Dermis lymphatic vessel endothelial cell (primary cell): Measurements from ENCODE around the gene TLCD5. TPM values are rescaled to one million over a fixed set of nuclear protein-coding genes. Genes with fewer than 3 reads are reported as not detected.

ENCODE experiments used
- total RNA-seq: library from RNA; depleted of rRNA; stranded (reverse); fragments of >200 nt; gene quantifications from 2 replicates; pipeline ENCODE4 v1.2.1, GENCODE V29; 2014

The TLCD5 gene
- 4.8 and 7.7 TPM in 2 replicates for total RNA-seq

DNA sequence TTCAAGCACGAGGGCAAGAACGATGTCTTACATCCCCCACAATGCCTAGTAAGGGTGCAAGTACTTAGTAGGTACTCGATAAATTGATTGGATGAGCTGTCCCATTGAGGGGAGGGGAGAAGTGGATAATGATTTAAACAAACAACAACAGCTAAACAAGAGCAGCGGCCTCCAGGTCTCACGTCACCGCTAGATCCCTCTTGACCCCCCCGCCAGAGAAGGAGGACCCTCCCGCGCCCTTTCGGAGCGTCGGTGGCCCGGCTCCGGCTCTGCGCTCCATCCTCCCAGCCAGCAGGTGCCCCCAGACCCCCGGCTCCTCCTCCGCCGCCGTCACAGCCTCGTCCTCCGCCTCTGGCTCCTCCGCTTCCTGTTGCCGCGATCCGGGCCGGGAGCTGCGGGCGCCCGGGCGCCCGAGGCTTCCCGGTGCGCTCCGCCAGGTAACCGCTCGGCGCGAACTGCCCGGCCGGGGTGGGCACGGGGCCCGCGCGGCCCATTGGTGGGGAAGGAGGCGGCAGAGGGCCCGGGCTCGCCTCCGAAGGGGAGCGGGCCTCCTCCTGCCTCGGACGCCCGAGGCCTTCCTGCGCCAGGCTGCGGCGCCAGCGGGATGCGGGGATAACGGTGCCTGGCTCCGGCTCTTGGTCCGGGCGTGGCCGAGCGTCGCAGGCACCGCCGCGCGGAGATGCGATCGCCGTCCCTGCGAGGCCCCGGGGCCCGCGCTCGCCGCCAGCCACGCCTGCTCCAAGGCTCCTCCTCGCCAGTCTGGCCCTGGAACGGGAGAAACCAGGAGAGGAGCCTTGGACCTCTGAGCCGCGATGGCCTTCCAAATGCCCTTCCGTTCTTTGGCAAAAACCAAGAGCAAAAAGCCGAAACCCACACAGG lies at the start of gene TLCD5:
TSS of gene TLCD5 (plus strand) at position 368 of the 879 bp plus-strand sequence. CDS start 2,143 bp downstream, outside the sequence.

GRCh38 chr11:120335908-120336640 lies 11.0 kb downstream of the TLCD5 start, which contains the start of gene ARHGEF12:
ARHGEF12 (plus strand) TSS chr11:120336413; CDS start chr11:120337244, 831 bp downstream.

Other genes starting within 250 kb of the TLCD5 start
- not detected in 2 replicates for gene TRIM29, start 187.2 kb upstream of the TLCD5 start, total RNA-seq
- gene OAF, start 114.3 kb upstream of the TLCD5 start, total RNA-seq = 13.9 and 18.6 TPM in 2 replicates
- gene POU2F3, start 85.2 kb upstream of the TLCD5 start, total RNA-seq = not detected in 2 replicates
- gene ARHGEF12, start 11.1 kb downstream of the TLCD5 start, total RNA-seq = 160 and 173 TPM in 2 replicates
- gene GRIK4, start 186.4 kb downstream of the TLCD5 start, total RNA-seq = not detected in 2 replicates